Suprapubic skin (tissue), 4 donors: ENCODE data around the gene CROT. TPM values are rescaled to one million over a fixed set of nuclear protein-coding genes. Genes with fewer than 3 reads are reported as not detected.

Experiments
- DNase-seq, 2 donors: peaks; one replicate each; pipeline ENCODE4 v3.0.0-alpha.2; 2019; ENCODE audit warnings: low spot score in 2 of 2
- H3K27ac ChIP-seq: fragments of 200-600 bp; sonication (generic); one replicate; pipeline ENCODE4 v1.5.1; 2019
- H3K27me3 ChIP-seq: fragments of 200-600 bp; sonication (generic); one replicate; pipeline ENCODE4 v1.5.1; 2019
- H3K36me3 ChIP-seq: fragments of 200-600 bp; sonication (generic); one replicate; pipeline ENCODE4 v1.5.1; 2019
- H3K4me1 ChIP-seq: fragments of 200-600 bp; sonication (generic); one replicate; pipeline ENCODE4 v1.5.1; 2019
- H3K4me3 ChIP-seq: fragments of 200-600 bp; sonication (generic); one replicate; pipeline ENCODE4 v1.5.1; 2019; ENCODE audit warnings: mild to moderate bottlenecking
- H3K9me3 ChIP-seq: fragments of 200-600 bp; sonication (generic); one replicate; pipeline ENCODE4 v1.5.1; 2019
- EP300 ChIP-seq: sonication (generic); formaldehyde crosslinking; IDR thresholded peaks from one replicate; pipeline ENCODE4 v1.6.1; 2017; ENCODE audit warnings: antibody characterized with exemption
- POLR2A ChIP-seq, 2 donors: fragments of 450-650 bp; IDR thresholded peaks; one replicate each; pipeline ENCODE4 v1.6.1; 2017; ENCODE audit warnings: antibody characterized with exemption in 2 of 2, mild to moderate bottlenecking in 2 of 2, moderate library complexity in 2 of 2
- POLR2AphosphoS5 ChIP-seq, 3 donors: sonication (generic); formaldehyde crosslinking; IDR thresholded peaks; one replicate each; pipeline ENCODE4 v1.6.1; 2017; ENCODE audit warnings: antibody characterized with exemption in 3 of 3
- WGBS: methylation state at CpG from one replicate; pipeline ENCODE4 v1.1.5; 2018; 5-methylcytosine and 5-hydroxymethylcytosine counted together
- total RNA-seq, 4 donors: library from RNA; depleted of rRNA; stranded (reverse); fragments of >200 nt; gene quantifications; one replicate each; pipeline ENCODE4 v1.1.0, GENCODE V29; 2016
- TF ChIP-seq, protein P1 (sequence below), 2 donors: fragments of 200-600 bp in 1 of 2; fragments of 450-650 bp in 1 of 2; sonication (generic) in 1 of 2; IDR thresholded peaks; one replicate each; pipeline ENCODE4 v1.5.1; 2016 to 2019; ENCODE audit warnings: antibody characterized with exemption in 2 of 2, mild to moderate bottlenecking in 1 of 2, moderate library complexity in 1 of 2

Gene CROT
- total RNA-seq, 4 donors from 2014 or later, result 18.5 to 68.6 (median 31.7) TPM

DNA sequence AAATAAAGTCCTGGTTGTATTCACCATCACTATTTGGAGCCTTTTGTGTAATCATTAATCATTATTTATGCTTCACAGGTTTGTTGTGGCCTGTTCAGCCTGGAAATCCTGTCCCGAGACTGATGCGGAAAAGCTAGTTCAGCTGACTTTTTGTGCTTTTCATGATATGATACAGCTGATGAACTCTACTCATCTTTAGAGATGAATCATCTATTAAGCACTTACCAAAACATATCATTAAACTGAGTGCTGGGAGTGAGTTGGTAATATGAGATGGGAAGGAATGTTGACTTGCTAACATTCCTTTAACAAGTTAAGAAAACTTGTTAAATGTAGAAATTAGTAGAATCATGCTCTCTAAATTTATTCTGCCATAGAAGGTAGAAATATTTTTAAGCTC, 53.0 kb downstream of the CROT start:
- WGBS, result 50% methylated on average over 2 of the region's 2 CpGs
- H3K36me3 ChIP-seq, result peaks cover 37% of the 10 kb centered on the region
- H3K27me3 ChIP-seq, result no peaks in the 10 kb centered on the region
- no peaks in the 10 kb centered on the region for H3K4me1 ChIP-seq
- DNase-seq, result no peak
- no peak overlapping the region for H3K27ac ChIP-seq
- H3K9me3 ChIP-seq, result no peaks in the 10 kb centered on the region
- no peak overlapping the region for H3K4me3 ChIP-seq
- TF ChIP-seq POLR2A (IDR thresholded peaks at IDR 0.05) (no peak), EP300 (no peak), POLR2AphosphoS5 (IDR thresholded peaks at IDR 0.05) (no peak)
- TF ChIP-seq, protein P1, sequence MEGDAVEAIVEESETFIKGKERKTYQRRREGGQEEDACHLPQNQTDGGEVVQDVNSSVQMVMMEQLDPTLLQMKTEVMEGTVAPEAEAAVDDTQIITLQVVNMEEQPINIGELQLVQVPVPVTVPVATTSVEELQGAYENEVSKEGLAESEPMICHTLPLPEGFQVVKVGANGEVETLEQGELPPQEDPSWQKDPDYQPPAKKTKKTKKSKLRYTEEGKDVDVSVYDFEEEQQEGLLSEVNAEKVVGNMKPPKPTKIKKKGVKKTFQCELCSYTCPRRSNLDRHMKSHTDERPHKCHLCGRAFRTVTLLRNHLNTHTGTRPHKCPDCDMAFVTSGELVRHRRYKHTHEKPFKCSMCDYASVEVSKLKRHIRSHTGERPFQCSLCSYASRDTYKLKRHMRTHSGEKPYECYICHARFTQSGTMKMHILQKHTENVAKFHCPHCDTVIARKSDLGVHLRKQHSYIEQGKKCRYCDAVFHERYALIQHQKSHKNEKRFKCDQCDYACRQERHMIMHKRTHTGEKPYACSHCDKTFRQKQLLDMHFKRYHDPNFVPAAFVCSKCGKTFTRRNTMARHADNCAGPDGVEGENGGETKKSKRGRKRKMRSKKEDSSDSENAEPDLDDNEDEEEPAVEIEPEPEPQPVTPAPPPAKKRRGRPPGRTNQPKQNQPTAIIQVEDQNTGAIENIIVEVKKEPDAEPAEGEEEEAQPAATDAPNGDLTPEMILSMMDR (IDR thresholded peaks at IDR 0.05), result no peak

DNA sequence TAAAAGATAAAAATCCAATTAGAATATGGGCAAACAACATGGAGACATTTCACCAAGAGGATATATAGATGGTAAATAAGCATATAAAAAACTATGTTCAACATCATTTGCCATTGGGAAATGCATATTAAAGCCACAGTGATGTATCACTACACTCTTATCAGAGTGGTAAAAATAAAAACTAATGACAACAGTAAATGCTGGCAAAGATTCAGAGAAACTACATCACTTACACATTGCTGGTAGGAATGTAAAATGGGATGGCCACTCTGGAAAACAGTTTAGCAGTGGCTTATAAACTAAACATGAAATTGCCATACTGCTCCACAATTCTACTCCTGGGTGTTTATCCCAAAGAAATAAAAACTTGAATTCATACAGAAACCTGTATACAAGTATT, 59.2 kb downstream of the CROT start:
- no peaks in the 10 kb centered on the region for H3K9me3 ChIP-seq
- no peak overlapping the region for H3K27ac ChIP-seq
- no peaks in the 10 kb centered on the region for H3K4me1 ChIP-seq
- peaks cover 6% of the 10 kb centered on the region for H3K36me3 ChIP-seq
- H3K4me3 ChIP-seq, result no peak overlapping the region
- TF ChIP-seq, protein P1 (IDR thresholded peaks at IDR 0.05), result no peak
- TF ChIP-seq POLR2A (IDR thresholded peaks at IDR 0.05) (no peak), POLR2AphosphoS5 (IDR thresholded peaks at IDR 0.05) (no peak), EP300 (no peak)
- H3K27me3 ChIP-seq, result no peaks in the 10 kb centered on the region
- DNase-seq, result no peak

DNA sequence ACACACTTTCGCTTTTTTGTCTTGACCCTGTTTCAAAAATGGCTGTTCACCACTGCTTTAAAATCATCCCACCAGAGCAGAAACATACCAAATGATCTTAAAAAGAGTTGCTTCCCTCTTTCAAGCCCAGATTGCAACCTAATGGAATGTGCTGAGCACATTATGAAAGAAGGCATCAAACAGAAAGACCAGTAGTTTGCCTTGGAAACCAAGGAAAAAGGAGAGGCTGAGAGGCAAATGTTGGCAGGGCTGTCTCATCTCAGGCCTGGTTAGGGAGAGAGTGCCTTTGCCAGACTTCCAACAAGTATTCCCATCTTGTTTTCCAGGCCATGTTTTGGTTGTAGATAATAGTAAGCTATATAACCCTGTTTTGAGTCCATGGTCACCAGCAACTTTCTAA, 65.7 kb downstream of the CROT start:
- TF ChIP-seq EP300, result no peak
- TF ChIP-seq POLR2A (IDR thresholded peaks at IDR 0.05), result no peak
- TF ChIP-seq, protein P1 (IDR thresholded peaks at IDR 0.05), result no peak
- TF ChIP-seq POLR2AphosphoS5 (IDR thresholded peaks at IDR 0.05), result no peak
- WGBS, result 93% methylated on average over 1 of the region's 1 CpG
- no peaks in the 10 kb centered on the region for H3K27me3 ChIP-seq

DNA sequence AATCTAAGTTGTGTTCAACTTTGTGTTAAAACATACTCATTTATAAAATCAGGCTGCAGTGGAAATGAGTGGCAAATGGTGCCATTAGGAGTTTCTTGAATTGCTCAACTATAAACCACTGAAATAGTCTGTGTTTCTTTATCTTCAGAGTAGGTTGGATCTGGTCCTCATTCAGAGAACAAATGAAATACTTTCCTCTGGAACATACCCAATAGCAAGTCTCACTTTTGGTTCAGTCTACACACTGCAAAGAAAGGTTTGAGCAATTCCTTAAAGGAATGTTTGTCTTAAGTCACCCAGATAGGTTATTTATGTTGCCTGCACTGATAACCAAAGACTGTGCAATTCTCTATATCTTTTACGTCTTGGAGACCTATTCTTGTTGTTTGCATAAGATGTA, 67.6 kb downstream of the CROT start:
- H3K27ac ChIP-seq, result no peak overlapping the region
- TF ChIP-seq, protein P1 (IDR thresholded peaks at IDR 0.05), result no peak
- TF ChIP-seq POLR2A (IDR thresholded peaks at IDR 0.05), result no peak
- TF ChIP-seq POLR2AphosphoS5 (IDR thresholded peaks at IDR 0.05), result no peak
- TF ChIP-seq EP300, result no peak
- no peaks in the 10 kb centered on the region for H3K27me3 ChIP-seq
- no peaks in the 10 kb centered on the region for H3K36me3 ChIP-seq
- no peak overlapping the region for H3K4me3 ChIP-seq
- H3K4me1 ChIP-seq, result peaks cover 21% of the 10 kb centered on the region
- no peaks in the 10 kb centered on the region for H3K9me3 ChIP-seq
- WGBS, result 89% methylated on average over 1 of the region's 1 CpG
- DNase-seq, result no peak

More for the DNA sequence above, 65.7 kb downstream of the CROT start:
- DNase-seq, result no peak
- Histone ChIP-seq H3K4me3 (no peak overlapping the region), H3K9me3 (no peaks in the 10 kb centered on the region), H3K36me3 (no peaks in the 10 kb centered on the region), H3K4me1 (peaks cover 13% of the 10 kb centered on the region), H3K27ac (no peak overlapping the region)

DNA sequence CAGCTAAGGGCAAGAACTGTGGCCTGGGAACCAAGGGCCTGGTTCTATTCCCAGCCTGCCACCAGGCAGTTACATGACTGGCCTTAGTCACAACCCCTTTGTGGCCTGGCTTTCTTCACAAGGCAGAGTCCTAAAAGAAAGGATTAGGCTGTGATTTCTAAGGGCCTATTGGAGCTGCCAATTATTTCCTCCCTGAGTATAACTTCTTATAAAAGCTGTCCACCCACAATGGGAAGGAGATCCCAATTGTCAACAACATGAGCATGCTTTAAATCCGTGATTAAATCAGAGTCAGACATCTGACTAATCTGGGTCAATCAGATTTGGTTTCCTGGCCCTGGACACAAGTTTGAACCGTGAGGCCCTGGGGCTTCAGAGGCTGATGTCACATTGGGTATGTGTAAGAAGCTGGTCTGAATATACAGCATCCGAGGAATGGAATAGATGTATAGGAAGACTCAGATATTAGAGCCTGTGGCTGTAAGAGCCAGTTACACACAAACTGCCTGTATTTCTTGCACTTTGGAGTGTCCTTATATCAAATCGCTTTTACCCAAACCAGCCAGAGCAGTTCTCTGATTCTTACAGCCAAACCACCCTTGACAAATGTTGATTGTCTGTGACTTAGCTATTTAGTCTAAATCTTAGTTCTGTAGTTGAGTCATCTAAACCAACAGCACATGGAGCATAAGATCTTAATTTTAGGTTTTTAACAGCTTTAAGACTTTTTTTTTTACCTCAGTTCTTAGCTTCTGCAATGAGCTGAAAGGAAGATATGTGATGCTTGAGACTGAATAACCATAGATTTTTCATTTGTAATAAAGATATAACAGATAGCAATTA, 68.7 kb downstream of the CROT start:
- 35% methylated on average over 4 of the region's 4 CpGs for WGBS
- H3K27ac ChIP-seq, result no peak overlapping the region

More for the DNA sequence above, 68.7 kb downstream of the CROT start:
- Histone ChIP-seq H3K4me3 (no peak overlapping the region), H3K36me3 (no peaks in the 10 kb centered on the region), H3K4me1 (peaks cover 21% of the 10 kb centered on the region), H3K9me3 (no peaks in the 10 kb centered on the region), H3K27me3 (no peaks in the 10 kb centered on the region)
- no peak for DNase-seq
- TF ChIP-seq POLR2AphosphoS5 (IDR thresholded peaks at IDR 0.05) (no peak), POLR2A (IDR thresholded peaks at IDR 0.05) (no peak), EP300 (no peak)
- TF ChIP-seq, protein P1 (IDR thresholded peaks at IDR 0.05), result no peak
